NCI-H1092 (cell line): ENCODE data around the gene SMARCAD1.
"Not testable (repeated sequence)": the region's sequence is repeated elsewhere in the genome, so short reads cannot be mapped to it uniquely, and the experiment has no call there.

ENCODE experiments used
- DNase-seq: peaks from one replicate; lab custom pipeline; 2025; lab: John Stamatoyannopoulos, UW

Gene SMARCAD1

DNA sequence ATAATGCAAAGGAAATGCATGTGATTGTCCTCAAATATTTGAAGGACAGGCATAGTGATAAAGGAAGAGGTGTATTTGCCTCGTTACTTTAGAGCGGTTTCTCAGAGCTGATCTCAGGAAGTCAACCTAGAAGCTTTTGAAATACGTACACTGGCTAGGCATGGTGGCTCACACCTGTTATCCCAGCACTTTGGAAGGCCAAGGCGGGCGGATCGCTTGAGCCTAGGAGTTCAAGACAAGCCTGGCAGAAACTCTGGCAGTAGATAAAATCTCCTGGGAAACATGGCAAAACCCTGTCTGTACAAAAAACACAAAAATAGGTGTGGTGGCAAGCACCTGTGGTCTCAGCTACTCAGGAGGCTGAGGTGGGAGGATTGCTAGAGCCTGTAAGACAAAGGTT is 24.9 kb downstream of the SMARCAD1 start:
- DNase-seq = no peak

DNA sequence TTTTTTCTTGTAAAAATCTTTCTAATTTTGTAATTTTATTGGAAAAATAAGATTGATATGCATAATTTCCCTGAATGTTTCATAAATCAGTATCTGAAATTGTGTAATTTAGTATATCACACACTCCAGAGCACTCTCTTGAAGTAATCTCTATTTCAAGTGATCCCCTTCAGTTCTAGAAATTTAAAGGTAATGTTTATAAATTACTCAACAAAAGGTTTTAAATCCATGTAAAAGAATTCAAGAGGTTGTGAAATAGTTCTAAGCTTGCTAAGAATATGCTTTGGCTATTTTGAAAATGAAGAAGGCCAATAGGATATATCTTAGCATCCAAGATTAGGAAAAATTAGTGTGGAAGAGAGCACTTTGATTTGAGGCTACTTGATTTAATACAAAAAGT is 28.2 kb downstream of the SMARCAD1 start:
- DNase-seq = no peak

DNA sequence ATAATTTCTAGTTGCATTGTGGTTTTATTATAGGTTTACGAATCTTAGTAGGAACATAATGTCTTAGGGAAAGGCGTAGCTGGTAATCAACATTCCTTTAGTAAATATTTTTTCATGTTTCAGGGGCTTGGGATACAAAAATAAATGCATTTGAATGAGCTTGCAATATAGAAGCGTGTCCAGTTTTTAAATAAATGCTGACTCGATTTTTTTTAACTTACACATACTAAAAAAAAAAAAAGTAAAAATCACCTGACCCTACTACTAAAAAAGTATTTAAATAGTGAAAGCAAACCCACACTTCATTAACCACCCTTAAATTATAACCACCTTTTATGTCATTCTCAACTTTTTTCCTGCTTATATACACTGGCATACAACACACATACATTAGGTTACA is 29.6 kb downstream of the SMARCAD1 start:
- DNase-seq = no peak

DNA sequence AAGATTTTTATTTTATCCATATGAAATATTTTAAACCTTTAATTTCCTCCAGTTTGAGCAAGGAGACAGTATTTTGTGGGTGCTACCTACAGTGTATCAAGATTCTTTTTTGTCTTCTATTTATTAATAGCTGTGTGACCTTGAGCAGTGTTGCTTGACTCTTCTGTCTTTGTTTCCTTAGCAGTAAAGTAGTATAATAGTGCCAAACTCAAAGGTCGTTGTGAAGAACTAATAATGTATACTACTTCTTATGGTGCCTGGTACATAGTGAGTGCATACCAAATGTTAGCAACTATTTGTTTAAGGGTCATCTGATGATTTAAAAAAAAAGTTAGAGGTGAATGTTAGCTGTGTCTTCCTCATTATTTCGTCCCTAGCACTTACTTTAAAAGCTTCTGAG is 30.5 kb downstream of the SMARCAD1 start:
- no peak for DNase-seq

DNA sequence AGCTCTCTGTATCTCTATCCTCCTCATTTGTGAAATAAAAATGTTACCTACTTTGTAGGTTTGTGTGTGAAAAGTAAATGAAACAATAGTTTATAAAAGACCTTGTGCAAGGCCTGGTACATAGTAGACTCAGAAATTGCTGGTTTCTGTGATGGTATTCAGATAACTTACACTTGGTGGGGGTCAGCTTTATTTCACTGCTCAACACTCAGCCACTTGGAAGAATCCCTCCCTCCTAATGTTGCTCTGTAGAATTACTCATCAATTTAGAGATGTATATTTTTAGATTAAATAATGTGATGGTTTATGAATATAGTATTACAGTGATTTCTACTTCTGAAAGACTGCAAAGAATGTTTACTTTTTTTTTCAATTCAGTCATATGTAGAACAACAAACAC is 32.7 kb downstream of the SMARCAD1 start:
- DNase-seq = no peak

DNA sequence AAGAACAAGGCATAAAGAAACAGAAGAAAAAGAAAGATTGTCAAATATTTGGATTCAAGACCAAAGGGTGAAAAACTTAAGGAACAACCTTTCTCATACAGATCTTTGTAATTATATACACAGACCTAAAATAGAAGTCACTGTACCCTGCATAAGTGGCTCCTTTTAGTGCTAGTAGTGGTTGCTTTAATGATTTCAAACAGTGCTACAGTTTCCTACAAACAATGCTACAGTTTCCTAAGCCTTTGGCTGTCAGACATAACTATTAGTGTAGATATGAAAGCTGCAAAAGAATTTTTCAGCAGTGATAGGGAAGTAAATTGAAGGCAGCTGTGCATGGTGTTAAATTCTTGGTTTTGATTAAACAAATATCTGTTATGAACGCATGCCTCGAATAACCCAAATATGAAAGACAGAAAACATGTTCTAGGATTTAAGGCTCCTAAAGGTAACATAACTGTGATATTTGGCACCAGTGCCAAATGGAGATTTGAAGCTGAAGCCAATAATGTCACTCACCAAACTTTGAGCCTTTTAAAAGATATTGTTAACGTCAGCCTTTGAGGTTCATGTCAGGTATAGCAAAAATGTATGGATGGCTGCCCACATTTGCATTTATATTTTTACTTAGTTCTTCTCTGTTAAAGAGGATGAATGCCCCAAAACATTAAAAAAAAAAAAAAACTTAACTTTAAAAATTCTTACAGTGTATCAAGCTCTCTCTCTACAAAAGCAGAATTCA is 36.6 kb downstream of the SMARCAD1 start:
- DNase-seq = no peak

DNA sequence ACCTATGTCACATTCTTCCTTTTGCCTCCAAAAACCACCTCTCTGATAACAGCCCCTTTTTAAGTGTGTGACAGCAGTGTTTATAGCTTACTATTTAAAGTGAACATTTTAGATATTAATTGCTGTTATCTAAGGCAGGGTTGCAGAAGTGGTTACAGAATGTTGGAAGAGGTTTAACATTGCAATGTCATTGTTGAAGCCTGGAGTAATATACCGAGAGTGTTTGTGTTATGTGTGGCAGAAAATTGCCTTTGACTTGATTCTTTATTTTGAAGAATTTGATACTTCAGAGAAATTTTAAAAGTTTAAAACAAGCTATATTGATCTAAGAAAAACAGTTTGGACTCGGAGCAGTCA is 37.1 kb downstream of the SMARCAD1 start:
- no peak for DNase-seq

DNA sequence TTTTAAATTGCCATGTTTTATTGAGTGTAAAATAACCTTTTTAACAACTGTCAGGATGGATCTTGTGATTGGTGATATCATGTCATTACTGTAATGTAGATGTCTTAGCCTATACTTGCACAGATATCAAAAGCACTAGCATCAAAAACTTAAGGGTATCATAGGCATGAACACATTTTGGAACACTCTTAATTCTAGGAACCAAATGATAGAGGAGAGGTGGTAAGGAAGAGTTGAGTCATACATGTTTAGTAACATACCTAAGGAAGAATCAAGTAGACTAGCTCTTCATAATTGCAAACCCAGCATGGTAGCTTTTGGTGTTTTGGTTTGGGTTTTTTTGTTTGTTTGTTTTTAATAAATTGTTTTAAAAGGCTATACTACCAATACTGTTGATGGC is 43.4 kb downstream of the SMARCAD1 start:
- no peak for DNase-seq

DNA sequence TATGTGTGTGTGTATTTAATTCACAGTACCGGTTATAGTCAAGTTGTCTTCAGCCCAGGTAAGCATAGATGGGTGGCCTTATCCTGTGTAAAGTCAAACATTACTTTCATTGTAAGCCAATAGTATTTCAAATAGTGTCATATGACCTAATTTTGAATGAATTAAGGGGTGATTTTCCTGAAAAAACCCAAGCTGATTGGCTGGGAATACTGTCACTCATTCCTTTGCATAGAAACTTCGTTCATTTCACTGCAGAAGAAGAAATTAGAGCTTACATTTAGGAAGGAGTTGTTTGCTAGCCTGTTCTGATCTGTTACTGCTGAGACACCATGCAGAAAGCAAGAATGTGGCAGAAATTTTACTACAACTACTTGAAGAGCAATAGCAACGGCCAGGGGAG is 45.4 kb downstream of the SMARCAD1 start:
- DNase-seq = no peak

DNA sequence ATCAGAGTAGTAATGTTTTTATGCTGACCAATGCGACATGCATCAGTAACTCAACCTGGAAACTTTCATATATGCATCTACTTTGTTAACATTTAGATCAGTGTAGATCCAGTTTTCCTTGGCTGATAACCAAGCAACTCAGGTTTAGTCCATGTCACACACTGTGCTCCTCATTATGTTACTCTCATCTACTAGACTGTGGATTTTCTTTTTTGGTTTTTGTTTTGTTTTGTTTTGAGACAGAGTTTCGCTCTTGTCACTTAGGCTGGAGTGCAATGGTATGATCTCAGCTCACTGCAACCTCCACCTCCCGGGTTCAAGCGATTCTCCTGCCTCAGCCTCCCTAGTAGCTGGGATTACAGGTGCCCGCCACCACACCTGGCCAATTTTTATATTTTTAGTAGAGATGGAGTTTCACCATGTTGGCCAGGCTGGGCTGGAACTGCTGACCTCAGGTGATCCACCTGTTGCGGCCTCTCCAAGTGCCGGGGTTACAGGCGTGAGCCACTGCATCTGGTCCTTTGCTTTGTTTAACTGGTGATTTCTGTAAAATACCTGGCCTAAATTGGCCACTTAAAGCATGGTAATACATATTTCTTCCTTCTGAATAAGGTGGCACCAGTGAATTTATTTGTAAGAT is 48.6 kb downstream of the SMARCAD1 start:
- DNase-seq = no peak

DNA sequence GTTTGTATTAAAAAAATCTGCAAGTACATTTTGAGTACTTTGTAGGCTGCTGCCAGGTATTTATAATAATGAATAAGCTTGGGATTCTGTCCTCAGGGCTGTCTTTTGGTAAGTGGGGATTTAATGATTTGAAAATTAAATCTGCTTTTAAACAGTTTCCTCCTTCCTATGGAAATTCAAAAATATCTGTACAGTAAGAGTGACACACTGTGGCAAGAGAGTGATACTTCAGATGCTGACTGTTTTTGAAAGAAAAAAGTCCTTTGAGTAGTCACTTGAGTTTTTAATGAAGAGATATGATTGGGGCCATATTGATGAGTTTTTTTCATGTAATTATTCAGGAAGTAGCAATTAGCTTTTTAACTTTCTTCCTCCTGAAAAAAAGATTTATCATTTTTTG is 49.2 kb downstream of the SMARCAD1 start:
- no peak for DNase-seq

DNA sequence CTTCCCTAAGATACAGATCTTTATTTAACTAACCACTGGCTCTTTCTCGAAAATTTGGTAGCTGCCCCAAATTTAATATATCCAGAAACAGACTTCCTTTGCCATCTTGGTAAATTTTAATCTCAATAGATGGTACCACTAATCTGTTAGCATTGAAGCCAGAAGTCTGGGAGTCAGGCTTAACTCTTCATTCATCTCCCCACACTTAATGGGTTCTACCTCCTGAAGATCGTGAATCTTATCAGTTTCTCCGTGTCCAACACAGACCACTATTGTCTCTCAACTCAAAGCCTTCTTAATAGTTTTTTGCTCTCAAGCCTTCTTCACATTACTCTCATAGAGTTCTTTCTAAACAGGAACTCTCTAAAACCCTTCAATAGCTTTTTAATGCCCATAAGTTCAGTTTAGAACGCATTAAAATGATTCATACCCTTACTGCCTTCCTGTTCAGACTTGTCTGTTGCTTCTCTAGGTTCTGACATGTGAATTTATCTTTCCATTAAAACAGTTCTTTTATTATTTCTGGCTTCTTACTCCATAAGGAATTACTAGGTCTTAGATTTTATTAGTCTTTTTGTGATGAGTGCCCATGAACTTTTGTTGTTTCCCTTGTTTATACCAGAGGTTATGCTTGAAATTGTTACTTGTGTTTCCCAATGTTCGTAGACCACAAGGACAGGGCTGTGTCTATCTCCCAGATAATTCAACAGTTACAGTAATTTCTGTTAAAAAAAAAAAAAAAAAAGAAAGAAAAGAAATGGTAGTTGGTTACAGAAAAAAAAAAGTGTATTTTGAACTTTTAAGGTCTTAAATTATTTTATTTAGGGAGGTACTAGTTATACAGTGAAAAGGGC is 54.7 kb downstream of the SMARCAD1 start:
- no peak for DNase-seq

DNA sequence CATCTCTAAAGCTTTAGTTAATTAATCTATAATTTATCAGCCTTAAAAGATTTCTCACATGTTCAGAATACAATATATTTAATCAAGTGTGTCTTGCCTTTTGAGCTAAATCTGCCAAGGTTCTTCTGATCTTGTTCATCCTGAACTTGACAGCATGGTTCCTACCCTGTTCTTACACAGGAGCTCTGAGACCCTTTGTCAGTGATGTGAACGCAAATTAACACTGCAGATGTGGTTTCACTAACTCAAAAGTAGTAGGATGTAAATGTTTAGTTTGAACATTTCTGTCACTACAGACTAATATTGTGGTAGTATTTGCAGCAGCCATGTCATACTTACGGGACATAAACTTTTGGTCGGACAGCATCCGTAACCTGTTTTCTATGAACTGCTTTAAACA is 59.4 kb downstream of the SMARCAD1 start:
- no peak for DNase-seq

DNA sequence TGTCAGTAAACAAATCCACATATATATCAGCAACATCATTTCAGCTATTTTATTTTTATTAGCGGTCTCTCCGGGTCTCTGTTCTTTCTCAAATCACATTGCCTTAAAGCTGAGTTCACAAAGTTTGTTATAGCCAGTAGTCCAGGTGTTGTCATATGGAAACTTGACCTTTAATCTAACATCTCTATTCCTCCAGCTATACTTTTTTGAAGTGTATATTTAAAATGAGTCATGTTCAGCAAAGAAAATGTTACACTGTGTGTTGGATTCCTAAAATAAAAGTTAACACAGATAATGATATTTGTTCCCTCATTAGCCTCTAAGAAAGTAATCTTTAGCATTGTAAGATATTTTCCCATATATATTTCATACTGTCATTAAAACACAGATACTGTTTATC is 63.6 kb downstream of the SMARCAD1 start:
- DNase-seq = no peak

DNA sequence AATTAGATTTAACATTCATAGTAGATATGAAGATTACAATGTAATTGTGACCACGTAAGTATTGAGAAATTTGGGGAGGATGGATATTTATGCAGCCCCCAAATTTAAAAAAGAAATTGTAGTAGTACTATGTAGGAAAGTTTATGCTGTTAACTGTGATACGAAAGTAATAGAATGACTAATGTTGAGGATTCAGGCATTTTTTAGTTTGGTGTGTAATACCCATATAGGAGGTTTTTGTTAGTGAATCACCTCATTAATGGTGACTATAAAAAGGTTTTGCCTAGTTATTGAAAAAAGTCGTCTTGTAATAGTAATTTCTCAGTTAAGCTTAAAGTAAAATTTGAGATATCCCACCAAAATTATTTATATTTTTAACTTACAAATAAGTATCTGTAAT is 67.2 kb downstream of the SMARCAD1 start:
- DNase-seq = no peak

DNA sequence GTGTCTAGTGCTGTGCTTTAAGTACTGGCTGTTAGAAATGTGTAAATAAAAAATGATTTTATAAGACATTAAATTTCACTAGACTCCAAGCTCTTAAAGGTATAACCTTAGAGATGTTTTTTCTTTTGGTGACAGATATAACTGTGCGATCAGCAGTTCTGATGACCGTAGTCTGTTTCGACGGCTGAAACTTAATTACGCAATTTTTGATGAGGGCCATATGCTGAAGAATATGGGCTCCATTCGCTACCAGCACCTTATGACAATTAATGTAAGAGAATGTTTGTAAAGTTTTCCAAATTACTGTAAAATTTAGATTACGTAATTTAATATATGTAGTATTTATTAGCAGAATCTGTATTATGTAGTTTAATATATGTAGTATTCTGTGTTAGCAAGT is 68.5 kb downstream of the SMARCAD1 start:
- DNase-seq = no peak

DNA sequence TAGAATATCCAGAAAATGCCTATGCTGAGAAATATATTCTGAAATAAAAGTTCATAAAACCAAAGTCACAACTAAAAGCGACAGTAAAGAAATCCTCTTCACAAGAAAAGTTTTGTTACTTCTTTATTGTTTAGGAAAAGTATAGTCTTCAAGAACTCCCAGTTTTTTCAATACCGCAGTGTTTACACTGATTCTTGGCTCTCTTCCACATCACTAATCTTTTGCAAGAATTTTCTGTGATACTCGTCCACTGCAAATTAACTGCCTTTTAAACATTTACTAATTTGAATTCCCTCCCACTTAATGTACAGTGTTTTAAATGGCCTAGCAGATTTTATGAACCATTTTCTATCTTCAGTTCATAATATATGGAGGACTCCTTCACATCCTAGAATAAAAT is 69.9 kb downstream of the SMARCAD1 start:
- DNase-seq = no peak

DNA sequence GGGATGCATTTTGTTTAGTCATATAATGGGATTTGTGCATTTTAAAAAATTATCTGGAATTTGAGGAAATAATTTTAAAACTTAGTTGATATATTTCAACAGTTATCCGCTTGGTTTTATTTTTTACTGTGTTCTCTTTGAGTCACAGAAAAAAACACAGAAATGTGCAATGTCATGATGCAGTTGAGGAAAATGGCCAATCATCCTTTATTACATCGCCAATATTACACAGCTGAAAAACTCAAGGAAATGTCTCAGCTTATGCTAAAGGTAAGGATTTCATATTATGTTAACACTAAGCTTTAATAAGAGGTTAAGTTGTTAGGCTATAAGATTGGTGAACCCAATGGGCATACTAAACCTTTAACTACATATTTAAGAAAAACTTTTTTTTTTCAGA is 71.1 kb downstream of the SMARCAD1 start:
- no peak for DNase-seq

DNA sequence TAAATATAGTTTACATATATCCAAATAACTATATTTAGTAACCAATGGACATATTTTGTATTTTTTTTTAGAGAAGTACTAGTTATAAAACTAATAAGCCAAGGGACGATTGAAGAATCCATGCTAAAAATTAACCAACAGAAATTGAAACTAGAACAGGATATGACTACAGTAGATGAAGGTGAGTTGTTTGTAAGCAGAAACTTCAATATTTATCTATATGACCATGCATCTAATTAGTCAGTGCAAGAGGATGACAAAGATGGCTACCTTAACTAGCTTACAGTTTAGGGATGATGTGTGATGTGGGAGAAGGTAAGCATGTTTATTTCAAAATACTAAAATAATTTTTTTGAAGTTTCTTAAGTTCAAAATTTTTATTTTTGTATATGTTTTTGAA is 77.2 kb downstream of the SMARCAD1 start:
- DNase-seq = no peak

DNA sequence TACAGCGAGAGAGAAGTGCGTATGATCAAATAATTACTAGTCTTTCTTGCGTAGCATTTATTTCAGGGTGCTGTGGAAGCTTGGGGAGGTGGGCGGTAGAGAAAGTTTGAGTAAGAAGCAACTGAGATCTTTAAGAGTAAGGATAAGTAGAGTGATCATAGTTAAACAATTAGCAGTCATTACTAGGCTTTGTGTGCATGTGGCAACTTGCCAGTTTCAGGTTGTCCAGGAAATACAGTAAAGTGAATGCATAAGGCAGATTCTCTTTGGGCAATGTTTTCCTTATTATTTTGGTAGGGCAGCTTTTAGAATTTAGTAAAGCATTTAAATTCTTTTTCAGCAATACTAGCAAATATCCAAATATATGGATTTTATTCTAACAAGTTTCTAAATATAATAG is 78.0 kb downstream of the SMARCAD1 start:
- DNase-seq = no peak

DNA sequence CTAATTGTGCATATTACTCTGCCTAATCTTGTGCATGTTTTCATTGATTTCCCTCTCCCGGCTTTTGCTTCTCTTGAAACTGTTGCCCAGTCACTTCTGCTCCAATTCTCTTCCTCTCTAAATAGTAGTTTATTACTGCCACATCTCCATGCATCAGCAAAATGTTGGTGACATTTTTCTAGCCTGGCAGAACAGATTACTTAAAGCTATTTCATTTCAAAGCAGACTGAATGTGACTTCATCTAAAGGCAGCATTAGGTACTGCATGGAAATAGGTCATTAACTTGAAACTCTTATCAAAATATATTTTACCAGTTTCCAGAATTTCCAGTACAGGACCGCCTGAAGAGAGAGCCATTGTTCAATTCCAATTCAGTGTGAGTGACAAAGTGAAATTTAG is 82.6 kb downstream of the SMARCAD1 start:
- DNase-seq = no peak

DNA sequence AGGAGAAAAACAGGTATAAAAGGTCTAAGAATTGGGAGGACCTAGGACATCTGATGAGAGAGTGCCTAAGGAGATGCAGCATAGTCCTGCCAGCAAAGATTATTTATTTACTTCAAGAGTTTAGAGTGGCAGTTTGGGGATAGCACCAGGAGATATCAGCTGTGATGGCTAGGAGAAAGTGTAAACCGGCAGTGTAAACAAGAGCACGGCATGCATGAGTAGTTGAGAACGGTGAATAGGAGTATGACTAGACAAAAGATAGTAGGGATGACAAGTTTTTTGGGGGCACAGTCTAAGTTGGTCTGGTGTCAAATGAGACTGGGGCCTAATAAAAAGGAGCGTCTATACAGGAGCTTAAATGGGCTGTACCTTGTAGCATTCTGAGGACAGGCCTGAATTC is 86.3 kb downstream of the SMARCAD1 start:
- not testable (repeated sequence) for DNase-seq

DNA sequence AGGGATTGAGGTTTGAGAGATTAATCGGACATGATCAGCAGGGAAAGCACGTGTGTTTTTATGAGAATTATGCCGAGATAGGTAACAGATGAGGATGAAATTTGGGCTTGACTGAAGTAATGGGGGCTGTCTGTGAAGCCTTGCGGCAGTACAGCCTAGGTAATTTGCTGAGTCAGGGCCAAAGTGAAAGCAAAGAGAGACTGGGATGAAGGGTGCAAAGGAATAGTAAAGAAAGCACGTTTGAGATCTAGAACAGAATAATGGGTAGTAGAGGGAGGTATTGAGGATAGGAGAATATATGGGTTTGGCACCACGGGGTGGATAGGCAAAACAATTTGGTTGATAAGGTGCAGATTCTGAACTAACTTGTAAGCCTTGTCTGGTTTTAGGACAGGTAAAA is 87.8 kb downstream of the SMARCAD1 start:
- DNase-seq = not testable (repeated sequence)
